ENCODE data around the gene PHACTR1.
A peak's percentile ranks its signal among the peaks of the same experiment; 100 is the strongest.

PHACTR1 gene

GRCh38 chr6:13262302-13263230 is 546.0 kb downstream of the PHACTR1 start:
- no peak for DNase-seq (ENCODE audit: low read depth in 2 of 2)

- DNase-seq (ENCODE audit: low read depth in 2 of 2): no peak
These were observed 547.1 kb downstream of the PHACTR1 start for GRCh38 chr6:13263669-13264068.

DNA sequence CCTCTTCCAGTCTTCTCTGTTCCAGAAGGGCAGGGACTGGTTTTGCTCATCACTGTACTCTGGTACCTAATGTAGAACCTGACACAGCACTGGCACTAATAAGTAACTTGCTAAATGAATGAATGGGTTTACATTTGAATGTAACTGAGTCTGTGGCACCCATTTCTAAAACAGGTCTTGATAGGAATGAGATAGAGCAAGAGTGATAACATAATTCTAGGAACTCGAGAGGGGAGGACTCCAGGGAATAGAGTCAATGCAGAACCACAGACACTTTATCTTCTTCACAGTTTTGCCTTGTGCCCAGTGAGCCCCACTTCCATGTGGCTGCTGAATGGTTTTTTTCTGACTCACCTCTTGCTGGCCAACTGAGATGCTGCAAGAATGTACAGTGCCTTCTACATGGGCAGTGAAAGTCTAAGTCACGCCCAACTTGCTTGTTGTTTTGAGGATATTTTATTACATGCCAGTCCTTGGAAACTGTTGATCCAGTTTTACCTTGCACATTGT is 550.6 kb downstream of the PHACTR1 start:
- DNase-seq (ENCODE audit: low read depth in 2 of 2): no peak

- DNase-seq (ENCODE audit: low read depth in 2 of 2): no peak
These were observed 552.4 kb downstream of the PHACTR1 start for GRCh38 chr6:13268913-13269518.

GRCh38 chr6:13272131-13273046 is 555.8 kb downstream of the PHACTR1 start:
- DNase-seq (ENCODE audit: low read depth in 2 of 2): no peak

- DNase-seq (ENCODE audit: low read depth in 2 of 2): no peak
These were observed 556.8 kb downstream of the PHACTR1 start for GRCh38 chr6:13273202-13273930.

- DNase-seq (ENCODE audit: low read depth in 2 of 2): peak; percentile 28 to 34
These were observed 557.6 kb downstream of the PHACTR1 start for GRCh38 chr6:13273931-13274706.

- DNase-seq (ENCODE audit: low read depth in 2 of 2): no peak
These were observed 558.3 kb downstream of the PHACTR1 start for GRCh38 chr6:13274707-13275434.

- no peak for DNase-seq (ENCODE audit: low read depth in 2 of 2)
These were observed 558.9 kb downstream of the PHACTR1 start for GRCh38 chr6:13275435-13275989.

GRCh38 chr6:13277231-13277630 is 560.7 kb downstream of the PHACTR1 start:
- no peak for DNase-seq (ENCODE audit: low read depth in 2 of 2)

GRCh38 chr6:13278164-13278563 is 561.6 kb downstream of the PHACTR1 start:
- no peak for DNase-seq (ENCODE audit: low read depth in 2 of 2)

- DNase-seq (ENCODE audit: low read depth in 2 of 2): no peak
These were observed 562.4 kb downstream of the PHACTR1 start for GRCh38 chr6:13278991-13279390.

- no peak for DNase-seq (ENCODE audit: low read depth in 2 of 2)
These were observed 563.7 kb downstream of the PHACTR1 start for GRCh38 chr6:13280254-13280653.

DNA sequence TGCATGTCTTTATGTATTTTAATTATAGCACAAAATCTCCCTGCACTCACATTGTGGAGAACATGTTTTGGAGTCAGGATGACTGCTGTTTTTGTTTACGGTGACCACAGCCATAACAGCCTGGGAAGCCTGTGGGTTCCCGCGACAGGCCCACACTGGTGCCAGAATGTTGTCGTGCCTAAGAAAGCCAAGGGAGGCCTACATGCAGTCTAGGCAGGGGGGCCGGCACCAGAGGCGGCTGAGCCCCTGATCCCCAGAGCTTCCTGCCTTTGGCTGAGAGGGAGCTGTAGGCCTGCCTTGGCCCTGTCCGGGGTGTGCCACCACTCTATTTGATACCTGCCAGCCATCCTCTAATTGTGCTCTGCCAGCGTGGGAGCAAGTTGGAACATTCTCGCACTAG is 565.1 kb downstream of the PHACTR1 start:
- no peak for DNase-seq (ENCODE audit: low read depth in 2 of 2)

DNA sequence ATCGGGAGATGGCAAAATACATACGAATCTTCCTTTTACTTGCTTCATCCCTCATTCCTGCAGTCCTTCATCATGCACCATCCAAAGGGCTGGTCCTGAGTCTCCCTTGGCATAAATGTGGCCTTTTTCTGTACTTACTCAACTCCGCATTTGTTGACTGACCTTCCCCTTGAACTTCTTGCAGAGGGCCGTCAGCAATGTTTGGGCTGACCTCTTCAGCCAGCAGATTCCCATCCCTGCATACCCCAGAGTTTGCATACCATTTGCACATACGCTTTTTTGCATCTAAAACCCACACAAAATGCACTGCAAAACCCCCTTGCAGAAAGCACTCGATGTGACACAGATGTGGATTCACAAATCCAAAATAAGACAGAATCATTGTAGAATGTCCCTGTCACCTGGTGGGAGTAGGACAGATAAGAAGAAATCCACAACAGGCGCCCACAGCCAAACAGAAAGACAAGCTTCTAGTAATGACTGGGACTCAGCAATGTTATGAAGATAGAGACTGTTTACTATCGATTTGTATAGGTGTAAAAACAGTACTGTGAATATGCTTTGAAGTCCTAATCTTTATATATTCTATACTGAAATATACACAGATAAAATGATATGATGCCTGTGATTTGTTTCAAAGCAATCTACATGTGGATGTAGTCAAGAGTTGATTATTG is 566.0 kb downstream of the PHACTR1 start:
- no peak for DNase-seq (ENCODE audit: low read depth in 2 of 2)

DNA sequence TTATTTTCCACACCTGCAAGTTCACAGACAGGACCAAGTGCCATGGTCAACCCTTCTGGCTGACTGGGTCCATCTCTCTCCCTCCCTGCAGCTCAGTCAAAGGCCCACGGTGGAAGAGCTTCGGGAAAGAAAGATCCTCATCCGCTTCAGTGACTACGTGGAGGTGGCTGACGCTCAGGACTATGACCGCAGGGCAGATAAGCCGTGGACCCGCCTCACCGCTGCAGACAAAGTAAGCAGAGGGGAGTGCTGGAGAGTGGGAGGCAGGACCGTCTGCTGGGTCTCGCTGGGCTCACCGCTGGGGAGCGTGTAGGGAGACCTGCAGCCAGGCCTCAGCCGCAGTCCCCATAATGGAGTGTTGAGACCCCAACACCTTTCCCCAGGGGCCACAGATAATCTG is 566.8 kb downstream of the PHACTR1 start:
- no peak for DNase-seq (ENCODE audit: low read depth in 2 of 2)

DNA sequence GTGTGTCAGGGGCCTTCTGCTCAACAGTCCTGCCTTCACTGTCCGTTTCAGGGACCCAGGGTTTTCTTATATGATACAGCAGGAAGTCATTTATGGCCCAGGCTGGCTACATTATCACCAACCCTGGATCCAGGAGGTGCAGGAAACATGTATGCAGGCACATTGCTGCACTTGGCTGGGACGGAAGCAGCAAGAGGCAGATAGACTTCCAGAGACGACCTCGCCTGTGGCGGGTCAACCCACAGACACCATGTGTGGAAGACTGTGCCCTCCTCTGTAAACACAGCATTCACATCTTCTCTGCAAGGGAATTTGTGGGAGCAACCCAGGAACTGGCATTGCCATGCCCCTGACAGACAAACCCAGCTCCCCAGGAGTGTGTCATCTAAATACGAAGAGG is 568.1 kb downstream of the PHACTR1 start:
- DNase-seq (ENCODE audit: low read depth in 2 of 2): no peak

- DNase-seq (ENCODE audit: low read depth in 2 of 2): no peak
These were observed 569.1 kb downstream of the PHACTR1 start for GRCh38 chr6:13285705-13286104.

- DNase-seq (ENCODE audit: low read depth in 2 of 2): no peak
These were observed 569.6 kb downstream of the PHACTR1 start for GRCh38 chr6:13286181-13286580.
